ENCODE results near the gene TBC1D1. TPM values are rescaled to one million over a fixed set of nuclear protein-coding genes. Genes with fewer than 3 reads are reported as not detected.

TBC1D1 gene
- total and polyA plus RNA-seq, 2 donors (not counting 3 experiments of a cell fraction or from before 2014, with no cell fraction given) = 63.5 to 116 TPM

DNA sequence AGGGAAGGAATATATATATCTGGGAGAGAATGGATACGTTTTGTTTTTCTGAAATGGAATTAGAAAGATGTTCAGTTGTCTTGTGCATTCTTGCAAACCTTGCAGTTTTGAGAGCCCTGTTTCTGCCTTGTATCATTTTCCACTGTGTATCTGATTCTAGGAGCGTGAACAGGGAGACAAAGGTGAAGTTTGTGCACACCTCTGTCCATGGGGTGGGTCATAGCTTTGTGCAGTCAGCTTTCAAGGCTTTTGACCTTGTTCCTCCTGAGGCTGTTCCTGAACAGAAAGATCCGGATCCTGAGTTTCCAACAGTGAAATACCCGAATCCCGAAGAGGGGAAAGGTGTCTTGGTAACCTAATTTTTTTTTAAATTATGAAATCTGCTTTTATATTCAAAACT, 46.7 kb upstream of the TBC1D1 start:
- Histone ChIP-seq H3K27ac (ENCODE audit: insufficient read depth, low read depth, low read length) (no peak overlapping the region), H3K27me3 (ENCODE audit: control insufficient read depth in 2 of 2, insufficient read depth in 2 of 2, low read length in 2 of 2) (no peaks in the 10 kb centered on the region), H3K4me1 (ENCODE audit: control insufficient read depth, extremely low read depth, insufficient read depth, low read length) (peaks cover 7% of the 10 kb centered on the region), H3K9me3 (replicated peaks; ENCODE audit: control insufficient read depth, insufficient read depth, low read length) (no peaks in the 10 kb centered on the region), H3K4me2 (ENCODE audit: insufficient read depth, low read length) (no peak overlapping the region), H4K20me1 (replicated peaks; ENCODE audit: control insufficient read depth, extremely low read depth, insufficient read depth, low read length) (no peaks in the 10 kb centered on the region), H3K79me2 (ENCODE audit: control insufficient read depth, insufficient read depth, low read length) (peaks cover 4% of the 10 kb centered on the region), H3K4me3 (replicated peaks in 1 of 3; ENCODE audit: insufficient read depth in 1 of 3, low read depth in 1 of 3, low read length in 3 of 3) (no peak overlapping the region), H2AFZ (ENCODE audit: low read depth, low read length) (no peak overlapping the region), H3K9me1 (replicated peaks; ENCODE audit: control insufficient read depth, extremely low read depth, insufficient read depth, low read length) (no peaks in the 10 kb centered on the region), H3K9ac (replicated peaks; ENCODE audit: extremely low read depth, insufficient read depth, low read length) (no peak overlapping the region), H3K36me3 (ENCODE audit: control insufficient read depth in 2 of 2, extremely low read depth in 1 of 2, insufficient read depth in 2 of 2, low read length in 2 of 2) (peaks cover 10 to 21% of the 10 kb centered on the region in 2 experiments)
- intact Hi-C loops (cut with micrococcal nuclease) (no loop called here), dilution Hi-C loops (cut with MboI; ENCODE audit: extremely low pct_ligation_motif_present, low sequenced_read_pairs) (no loop called here)
- POLR2A ChIA-PET = no interaction called here
- TF ChIP-seq POLR2A (IDR thresholded peaks at IDR 0.05; ENCODE audit: low read depth, low read length) (no peak), FOS (IDR thresholded peaks at IDR 0.05; ENCODE audit: borderline replicate concordance, insufficient read depth, low read length) (no peak), JUN (IDR thresholded peaks at IDR 0.05; ENCODE audit: borderline replicate concordance, insufficient read depth, insufficient read length, low read depth) (no peak), EZH2 (IDR thresholded peaks at IDR 0.05; ENCODE audit: borderline replicate concordance, low read depth, low read length, severe bottlenecking) (no peak), MYC (IDR thresholded peaks at IDR 0.05; ENCODE audit: low read depth, low read length) (no peak), POLR2AphosphoS5 (IDR thresholded peaks at IDR 0.05; ENCODE audit: insufficient read depth, low read depth, low read length) (no peak), GATA2 (IDR thresholded peaks at IDR 0.05; ENCODE audit: insufficient read depth, insufficient read length, low read depth, low read length) (no peak)
- TF ChIP-seq, protein P1, sequence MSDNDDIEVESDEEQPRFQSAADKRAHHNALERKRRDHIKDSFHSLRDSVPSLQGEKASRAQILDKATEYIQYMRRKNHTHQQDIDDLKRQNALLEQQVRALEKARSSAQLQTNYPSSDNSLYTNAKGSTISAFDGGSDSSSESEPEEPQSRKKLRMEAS (IDR thresholded peaks at IDR 0.05; ENCODE audit: insufficient read depth, insufficient read length) = no peak
- TF ChIP-seq, protein P2, sequence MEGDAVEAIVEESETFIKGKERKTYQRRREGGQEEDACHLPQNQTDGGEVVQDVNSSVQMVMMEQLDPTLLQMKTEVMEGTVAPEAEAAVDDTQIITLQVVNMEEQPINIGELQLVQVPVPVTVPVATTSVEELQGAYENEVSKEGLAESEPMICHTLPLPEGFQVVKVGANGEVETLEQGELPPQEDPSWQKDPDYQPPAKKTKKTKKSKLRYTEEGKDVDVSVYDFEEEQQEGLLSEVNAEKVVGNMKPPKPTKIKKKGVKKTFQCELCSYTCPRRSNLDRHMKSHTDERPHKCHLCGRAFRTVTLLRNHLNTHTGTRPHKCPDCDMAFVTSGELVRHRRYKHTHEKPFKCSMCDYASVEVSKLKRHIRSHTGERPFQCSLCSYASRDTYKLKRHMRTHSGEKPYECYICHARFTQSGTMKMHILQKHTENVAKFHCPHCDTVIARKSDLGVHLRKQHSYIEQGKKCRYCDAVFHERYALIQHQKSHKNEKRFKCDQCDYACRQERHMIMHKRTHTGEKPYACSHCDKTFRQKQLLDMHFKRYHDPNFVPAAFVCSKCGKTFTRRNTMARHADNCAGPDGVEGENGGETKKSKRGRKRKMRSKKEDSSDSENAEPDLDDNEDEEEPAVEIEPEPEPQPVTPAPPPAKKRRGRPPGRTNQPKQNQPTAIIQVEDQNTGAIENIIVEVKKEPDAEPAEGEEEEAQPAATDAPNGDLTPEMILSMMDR (IDR thresholded peaks at IDR 0.05; ENCODE audit: extremely low read depth in 1 of 2, insufficient read depth in 1 of 2, low read depth in 1 of 2, low read length in 2 of 2) = no peak
- BruUV-seq (replicated peaks) = no TSS peak
- CTCF ChIA-PET = no interaction called here
- FAIRE-seq (no peak), DNase-seq (ENCODE audit: low read depth, low spot score) (no peak)

Data from endothelial cell of umbilical vein (primary cell).